Skin of body (tissue), 2 donors: ENCODE data around the gene TREX2. TPM values are rescaled to one million over a fixed set of nuclear protein-coding genes. Genes with fewer than 3 reads are reported as not detected.
"Not testable (repeated sequence)": the region's sequence is repeated elsewhere in the genome, so short reads cannot be mapped to it uniquely, and the experiment has no call there.

Experiments
- DNase-seq: peaks from one replicate; lab custom pipeline; 2025; lab: John Stamatoyannopoulos, UW
- total RNA-seq: library from RNA; depleted of rRNA; stranded (reverse); fragments of >200 nt; gene quantifications from one replicate; pipeline ENCODE4 v1.2.3, GENCODE V29; 2014

Gene TREX2
- total RNA-seq, 1 donor from 2014 or later, result 6.1 TPM

DNA sequence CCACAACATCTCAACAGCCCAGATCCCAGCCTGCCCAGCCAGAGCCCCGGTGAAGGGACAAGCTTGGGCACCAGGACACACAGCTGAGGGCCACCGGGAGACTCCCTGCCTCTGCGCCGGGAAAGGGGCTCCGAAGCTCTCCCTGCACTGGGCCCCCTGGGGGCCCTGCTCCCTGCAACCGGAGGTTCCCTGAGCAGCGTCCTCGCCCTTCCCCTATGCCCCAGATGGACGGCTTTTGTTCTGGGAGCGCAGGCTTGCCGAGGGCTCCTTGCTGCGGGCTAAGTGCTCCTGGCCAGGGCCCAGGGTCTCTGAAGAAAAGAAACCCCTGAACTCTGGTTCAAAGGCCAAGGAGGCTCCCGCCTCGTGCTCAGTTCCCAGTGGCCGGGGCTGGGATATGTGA lies 35.5 kb downstream of the TREX2 start:
- DNase-seq, result no peak

DNA sequence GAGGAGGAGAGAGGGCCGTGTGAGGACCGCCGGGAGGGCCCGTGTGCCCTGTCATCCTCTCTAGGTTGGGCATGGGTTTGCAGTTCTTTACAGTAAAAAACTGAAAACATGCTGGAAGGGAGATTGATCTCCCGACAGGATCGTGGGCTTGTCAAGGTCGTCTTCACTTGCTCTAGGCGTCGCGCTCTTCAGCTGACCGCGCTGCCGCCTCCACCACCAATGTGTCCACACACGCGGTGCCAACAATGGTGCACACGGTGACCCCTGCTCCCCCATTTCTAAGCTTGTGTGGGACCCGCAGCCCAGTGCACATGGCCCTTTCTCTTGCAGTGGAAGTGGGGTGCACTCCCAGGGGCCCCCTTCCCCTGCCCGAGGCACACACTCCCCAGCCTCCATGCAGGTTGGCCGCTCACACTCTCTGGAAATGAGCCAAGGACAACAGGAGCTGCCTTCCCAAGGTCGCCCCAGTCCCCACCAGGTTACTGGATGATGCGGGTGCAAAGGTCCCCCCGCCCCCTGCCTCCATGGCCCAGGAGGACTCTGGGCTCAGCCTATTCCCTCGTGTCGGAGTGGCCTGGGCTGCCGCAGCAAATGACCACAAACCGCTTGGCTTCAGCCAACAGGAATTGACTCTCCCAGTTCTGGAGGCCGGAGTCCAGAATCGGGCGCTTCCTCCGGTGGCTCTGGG lies 36.3 kb downstream of the TREX2 start:
- DNase-seq, result no peak

DNA sequence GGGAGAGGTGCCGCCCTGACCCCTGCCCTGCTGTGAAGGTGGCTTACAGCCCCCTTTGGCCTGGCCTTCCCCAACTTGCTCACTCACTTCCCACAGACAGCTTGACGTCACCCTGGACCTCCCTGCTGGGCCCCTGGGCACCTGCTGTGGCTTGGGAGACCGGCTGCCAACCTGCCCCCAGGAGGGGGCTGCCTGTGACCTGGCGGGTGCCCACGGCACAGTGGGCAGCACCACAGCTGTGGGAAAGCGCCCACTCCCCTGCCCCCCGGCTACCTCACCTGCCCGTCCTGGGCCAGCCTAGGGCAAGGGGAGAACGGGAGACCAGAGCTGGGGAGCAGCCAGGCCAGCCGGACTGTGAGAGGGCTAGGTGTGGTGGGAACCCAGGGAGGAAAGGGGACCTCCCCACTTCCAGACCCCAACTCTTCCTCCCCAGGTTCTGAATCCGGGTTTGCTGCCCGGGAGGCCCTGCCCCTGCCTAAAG lies 36.9 kb downstream of the TREX2 start:
- DNase-seq, result no peak

DNA sequence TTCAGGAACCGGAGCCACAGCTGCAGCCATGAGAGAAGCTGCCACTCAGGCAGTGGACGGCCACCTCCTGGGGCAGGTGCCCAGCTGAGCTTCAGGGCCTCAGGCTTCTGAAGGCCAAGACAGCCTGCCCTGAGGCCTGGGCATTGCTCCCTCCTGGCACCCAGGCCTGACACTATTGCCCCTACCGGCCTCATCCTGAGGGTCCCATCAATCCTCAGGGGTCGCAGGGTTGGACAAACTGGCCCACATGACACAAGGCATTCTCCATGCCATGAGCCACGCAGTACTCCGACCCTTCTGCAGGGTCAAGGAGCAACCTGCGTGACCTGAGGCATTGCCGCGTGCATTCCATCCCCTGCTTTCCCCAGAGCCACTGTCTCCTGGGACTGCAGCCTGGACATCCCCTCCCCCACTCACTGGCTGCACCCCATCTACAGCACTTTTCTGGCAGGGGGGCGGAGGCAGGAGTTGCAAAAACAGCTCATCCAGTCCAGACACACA lies 37.6 kb downstream of the TREX2 start:
- DNase-seq, result no peak

DNA sequence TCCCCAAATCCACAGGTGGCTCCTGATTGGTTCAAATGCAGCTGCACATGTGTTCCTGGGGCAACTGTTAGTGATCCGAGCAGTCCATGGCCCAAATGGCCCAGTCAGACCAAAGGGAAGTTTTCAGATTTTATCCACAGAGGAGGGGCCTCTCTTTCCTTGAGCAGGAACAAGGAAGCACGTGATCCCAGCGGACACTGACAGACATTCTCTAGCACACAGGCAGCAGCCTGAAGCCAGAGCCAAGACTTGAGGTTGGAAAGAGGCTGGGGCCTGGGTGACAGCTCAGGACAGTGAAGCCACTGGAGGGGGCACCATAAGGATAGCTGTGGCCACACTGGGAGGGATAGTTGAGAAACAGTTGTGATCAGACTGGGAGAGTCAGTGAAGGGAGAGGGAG lies 38.1 kb downstream of the TREX2 start:
- no peak for DNase-seq

DNA sequence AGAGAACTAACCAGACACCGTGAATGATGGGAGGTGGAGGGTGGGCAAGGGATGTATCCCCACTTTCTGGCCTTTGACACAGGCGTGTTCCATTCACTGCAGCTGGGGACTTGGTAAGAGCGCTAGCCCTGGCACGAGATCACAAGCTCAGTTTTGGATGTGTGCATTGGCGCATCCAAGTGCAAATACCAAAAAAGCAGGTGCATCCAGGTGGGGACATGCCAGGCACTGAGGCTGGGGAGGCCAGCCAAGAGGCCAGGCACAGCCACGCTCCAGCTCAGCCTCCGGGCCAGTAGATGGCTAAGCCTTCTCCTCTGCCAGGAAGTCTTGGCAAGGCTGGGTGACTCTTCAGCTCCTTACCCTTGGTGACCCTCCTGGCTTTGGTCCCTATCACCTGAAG lies 39.0 kb downstream of the TREX2 start:
- DNase-seq, result no peak

DNA sequence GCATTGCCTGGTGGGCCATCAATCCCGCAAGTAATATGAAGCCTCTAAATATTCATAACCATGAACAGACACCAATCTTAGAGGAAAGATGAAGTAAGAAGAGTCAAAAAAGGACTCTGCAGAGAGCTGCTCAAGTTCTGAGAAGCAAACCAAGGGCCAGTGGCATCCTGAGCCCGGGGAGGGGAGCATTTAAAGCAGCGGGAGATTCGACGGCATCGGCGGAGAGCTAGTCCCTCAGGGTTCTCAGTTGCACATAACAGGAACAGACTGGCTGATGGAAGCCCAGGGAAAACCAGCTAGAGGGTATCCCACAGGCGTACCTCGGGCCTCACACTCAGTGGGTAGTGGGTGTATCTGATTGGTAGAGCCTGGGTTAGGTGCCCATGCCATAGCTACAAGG lies 39.8 kb downstream of the TREX2 start:
- DNase-seq, result no peak

DNA sequence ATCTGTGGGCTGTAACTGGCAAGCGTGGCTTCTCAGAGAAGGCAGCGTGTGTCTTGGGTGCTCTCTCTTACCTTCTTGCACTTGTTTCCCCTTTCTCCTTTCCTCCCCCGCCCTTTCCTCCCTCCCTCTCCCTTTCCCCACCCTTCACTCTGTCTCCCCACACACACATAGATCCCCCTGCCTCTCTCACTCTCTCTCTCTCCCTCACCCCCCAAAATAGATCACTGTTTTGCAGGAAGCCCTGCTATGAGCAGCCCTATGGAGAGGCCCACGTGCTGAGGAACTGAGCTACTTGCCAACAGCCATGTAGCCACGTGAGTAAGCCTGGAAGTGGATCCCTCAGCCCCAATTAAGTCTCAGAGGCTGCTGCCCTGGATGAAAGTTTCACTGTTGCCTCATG lies 40.4 kb downstream of the TREX2 start:
- no peak for DNase-seq

DNA sequence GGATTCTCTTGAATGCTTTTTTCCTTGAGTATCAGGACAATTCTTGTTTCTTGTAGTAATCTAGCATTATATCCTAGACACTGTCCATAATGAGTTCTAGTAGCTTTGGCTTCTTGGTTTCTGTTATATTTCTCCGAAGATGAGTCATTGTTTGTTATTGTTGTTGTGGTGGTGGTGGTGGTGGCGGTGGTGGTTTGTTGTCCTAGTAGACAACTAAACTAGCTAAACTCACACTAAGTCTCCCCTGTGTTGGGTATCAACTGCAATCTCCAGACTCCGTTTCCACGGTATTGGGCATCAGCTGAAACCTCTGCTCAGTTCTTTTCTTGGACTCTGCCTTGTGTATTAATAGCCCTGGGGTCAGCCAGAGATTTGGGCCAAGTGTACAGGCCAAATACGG lies 41.5 kb downstream of the TREX2 start:
- DNase-seq, result not testable (repeated sequence)

DNA sequence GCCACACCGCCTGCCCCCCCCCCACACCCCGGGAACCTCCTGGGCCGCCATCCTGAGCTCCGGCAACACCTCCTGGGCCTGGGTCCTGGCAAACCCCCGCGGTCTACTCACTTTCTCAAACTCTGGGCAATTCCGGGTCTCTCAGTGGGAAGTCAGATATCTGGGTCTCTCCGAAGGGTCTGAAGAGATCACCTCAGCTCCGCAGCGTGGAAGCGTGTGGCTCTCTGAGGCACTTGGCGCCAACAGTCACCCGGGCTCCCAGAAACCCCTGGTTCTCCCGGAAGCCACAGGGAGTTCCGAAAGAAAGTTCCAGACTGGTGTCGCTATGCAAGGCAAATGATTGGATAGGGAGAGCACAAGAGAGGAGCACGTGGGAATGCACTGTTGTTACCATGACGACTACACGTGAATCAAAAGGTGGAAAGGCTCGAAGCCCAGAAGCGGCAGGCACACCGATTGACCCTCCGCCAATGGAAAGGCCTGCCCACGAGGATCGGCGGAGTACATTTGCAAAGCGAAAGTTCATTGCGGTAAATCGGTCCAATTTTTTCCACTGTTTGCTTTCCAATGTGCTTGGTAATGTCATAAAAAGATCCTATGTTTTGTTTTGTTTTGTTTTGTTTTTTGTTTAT lies 44.6 kb downstream of the TREX2 start, which contains the start of gene PNMA6E:
PNMA6E (minus strand) TSS at position 218 of the 632 bp plus-strand sequence. CDS start 2,501 bp downstream, outside the sequence.
- DNase-seq, result no peak

DNA sequence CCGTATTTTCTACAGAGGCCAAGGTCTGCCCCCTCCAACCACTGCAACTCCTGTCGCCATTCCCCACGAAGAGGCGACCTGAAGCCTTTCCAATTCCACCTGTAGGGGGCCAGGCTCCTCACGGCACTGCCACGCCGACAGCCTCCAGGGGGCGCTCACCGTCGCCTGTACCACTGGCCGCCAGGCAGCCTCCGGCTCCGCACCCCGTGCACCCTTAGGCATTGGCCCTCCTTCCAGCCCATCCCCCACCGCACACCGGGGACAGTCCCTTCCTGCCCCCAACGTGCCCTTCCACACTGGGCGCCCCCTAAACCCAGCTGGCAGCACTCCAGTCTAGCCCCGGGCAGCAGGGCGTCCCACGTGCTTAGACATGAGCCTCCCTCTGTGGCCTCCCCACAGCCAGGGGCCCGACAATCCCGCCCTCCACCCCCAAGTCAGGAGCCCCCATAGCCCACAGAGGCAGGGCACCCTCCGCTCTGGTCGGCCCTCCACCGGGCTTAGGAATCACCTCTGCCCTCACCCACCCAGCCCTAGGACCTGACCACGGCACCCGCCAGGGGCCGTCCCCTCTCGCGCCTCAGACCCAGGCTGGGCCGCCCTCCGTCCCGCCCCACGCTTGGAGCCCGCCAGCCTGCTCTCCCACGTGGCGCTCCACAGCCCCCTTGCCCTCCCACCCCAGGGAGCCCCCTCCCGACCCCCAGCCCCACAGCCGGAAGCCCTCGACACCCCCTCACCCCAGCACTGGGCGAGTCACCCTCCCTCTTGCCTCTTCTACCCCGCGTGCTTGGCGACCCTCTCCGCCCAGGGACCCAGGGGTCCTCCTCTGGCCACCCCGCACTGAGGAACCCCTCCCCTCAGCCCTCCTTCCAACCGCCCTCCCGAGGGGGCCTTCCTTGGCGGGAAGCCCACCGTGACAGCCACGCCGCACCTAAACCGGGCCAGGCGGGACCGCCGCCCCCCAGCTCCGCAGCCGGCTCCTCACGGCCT lies 45.4 kb downstream of the TREX2 start:
- DNase-seq, result no peak

DNA sequence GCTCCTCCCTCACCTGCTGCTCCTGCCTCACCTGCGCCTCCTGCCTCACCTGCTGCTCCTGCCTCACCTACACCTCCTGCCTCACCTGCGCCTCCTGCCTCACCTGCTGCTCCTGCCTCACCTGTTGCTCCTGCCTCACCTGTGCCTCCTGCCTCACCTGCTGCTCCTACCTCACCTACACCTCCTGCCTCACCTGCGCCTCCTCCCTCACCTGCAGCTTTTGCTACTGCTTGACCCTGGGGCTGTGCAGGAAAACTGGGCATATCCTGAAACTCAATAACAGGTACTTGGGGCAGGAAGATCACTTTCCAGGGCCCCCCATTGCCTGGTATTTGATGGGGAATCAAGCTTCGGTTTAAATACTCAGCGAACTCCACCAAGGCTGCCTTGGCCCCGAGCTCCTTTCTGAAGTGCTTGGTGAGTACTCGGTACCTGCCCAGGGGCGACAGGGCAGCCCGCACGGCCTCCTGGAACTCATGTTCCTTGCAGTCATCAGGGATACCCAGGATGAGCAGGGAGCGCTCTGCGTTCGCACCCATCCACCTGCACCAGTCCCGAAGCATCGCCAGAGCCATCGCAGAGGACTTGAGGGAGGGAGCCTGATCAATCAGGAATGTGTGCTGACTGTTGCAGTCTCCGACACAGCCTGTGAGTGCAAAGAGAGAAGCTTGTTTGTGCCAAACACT lies 47.4 kb downstream of the TREX2 start:
- no peak for DNase-seq

DNA sequence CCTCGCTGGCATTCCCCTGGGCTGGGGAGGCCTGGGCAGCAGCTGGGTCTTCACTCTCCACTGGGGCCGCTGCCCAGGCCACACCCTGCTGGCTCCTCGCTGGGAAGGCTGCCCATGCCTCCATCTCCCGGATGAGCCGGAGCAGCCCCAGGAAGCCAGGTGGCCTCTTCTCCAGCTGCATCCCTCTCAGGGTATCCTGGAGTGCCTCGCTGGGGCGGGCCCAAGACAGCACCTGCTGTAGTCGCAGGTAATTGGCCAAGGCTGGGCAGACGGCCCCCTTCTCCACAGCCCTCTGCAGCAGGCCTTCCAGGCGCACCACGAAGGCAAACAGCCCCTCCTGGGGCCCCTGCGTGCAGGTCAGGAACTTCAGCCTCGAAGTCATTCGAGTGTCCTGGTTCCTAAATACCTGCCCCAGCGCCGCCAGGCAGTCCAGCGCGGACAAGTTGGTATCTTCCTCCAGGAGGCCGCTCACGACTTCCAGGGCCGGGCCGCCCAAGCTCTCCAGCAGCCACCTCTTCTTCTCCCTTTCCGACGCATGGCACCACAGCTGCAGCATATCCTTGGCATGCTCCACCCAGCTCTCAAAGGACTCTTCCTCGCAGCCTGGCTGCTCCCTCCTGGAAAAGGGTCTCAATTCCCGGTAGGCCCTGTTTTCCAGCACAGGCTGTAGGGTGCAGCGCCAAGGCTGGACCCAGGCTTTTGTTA lies 48.4 kb downstream of the TREX2 start:
- no peak for DNase-seq

DNA sequence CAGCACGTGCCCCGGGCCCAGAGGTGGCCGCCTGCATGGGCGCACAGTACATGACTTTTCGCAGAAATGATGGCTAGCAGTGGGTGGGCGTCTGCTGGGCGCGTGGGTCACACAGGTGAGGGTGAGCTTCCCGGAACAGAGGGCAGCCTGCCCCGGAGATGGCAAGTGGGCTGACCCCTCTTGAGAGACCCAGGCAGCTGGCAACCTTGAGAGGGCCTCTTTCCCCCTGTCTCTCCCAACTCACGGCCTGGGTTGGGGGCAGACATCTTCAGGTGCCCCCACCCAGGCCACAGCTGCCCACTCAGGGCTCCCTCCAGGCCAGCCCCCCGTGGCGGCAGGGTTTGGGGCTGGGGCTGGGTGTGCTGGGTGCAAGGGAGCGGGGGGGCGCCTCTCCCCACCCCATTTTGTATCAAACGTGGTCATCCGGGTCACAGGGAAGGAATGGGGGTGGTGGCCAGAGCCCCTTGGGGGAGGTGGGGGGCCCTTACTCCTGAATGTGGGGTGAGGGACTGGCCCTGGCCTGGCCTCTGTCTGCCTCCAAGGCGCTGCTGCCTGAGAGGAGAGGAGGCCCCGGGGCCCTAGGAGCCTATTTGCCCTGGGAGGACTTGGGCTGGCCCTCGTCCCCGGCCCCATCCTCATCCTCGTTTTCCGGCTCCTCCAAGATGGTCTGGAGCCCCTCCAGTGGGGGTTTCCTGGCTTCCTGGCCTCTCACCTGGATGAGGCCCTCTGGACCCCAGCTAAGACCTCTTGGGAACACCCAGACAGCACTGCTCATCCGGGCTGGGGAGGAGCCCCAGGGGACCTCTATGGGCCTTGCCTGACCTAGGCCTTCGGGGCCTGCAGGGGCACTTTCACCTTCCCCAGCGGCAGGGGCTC lies 49.3 kb downstream of the TREX2 start:
- DNase-seq, result no peak

DNA sequence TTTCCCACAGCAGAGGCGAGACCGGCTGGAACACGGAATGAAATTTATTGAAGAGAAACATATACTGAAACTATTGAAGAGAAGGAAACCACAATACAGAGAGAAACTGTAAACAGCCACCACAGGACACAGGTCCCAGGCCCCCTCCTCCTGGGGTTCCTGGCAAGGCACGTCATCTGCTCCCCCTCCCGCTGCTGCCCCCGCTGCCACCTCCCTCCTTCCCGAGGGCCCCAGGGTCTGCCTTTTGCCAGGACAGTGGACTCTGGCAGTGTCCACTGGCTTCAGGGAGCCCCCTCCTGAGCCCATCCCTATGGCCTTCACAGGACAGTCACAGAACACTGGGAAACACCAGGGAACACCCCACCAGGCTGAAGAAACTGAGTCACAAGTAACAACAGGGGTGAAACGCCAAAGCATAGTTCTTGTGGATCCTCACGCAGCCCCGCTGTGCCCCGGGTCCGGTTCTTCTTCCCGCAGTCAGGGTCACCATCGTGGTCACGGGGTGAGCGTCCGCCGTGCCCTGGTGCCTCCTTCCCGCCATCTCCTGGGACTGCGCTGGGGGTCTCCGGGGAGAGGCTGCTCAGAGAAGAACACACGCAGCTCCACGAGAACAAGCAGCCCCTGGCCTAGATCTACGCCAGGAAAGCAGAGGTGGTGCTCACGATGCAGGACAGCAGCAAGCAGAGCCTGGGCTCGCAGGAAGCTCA lies 50.1 kb downstream of the TREX2 start:
- no peak for DNase-seq

DNA sequence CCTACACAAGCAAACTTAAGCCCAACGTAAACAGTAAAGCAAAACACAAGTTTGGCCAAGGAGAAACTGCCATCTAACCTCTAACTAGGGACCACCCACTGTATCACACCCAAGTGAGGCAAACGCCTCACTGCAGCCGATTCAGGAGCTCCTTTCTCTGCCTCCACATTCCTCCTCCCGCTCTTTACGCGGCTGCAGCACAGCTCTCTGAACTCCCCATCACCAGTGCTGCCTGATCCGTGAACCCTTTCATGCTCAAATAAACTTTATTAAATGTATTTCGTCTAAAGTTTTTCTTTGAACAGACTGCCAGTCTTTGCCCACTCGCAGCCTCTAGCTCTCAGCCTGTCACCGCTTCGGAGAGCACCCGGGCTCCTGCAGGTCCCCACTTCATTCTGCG lies 51.2 kb downstream of the TREX2 start:
- no peak for DNase-seq
